Type B pancreatic cell (in vitro differentiated cells): ENCODE measurements around the gene NDRG2. TPM values are rescaled to one million over a fixed set of nuclear protein-coding genes. Genes with fewer than 3 reads are reported as not detected.

Experiments used
- DNase-seq: peaks from one replicate; pipeline ENCODE4 v3.0.0; 2021; ENCODE audit warnings: mixed read lengths; ENCODE audit not compliant: unreplicated experiment; ENCODE audit errors: extremely low spot score
- H3K27ac Mint-ChIP-seq: 2 replicates; pipeline ENCODE4 v1.8.0; 2021; ENCODE audit warnings: mild to moderate bottlenecking, mixed read lengths
- H3K27me3 Mint-ChIP-seq: 2 replicates; pipeline ENCODE4 v1.8.0; 2021; ENCODE audit warnings: mixed read lengths
- H3K36me3 Mint-ChIP-seq: 2 replicates; pipeline ENCODE4 v1.8.0; 2021; ENCODE audit warnings: mixed read lengths
- H3K4me1 Mint-ChIP-seq: one replicate; pipeline ENCODE4 v1.8.0; 2021; ENCODE audit warnings: mixed read lengths; ENCODE audit not compliant: unreplicated experiment
- H3K4me3 Mint-ChIP-seq: 2 replicates; pipeline ENCODE4 v1.8.0; 2021; ENCODE audit warnings: mild to moderate bottlenecking, mixed read lengths
- H3K9me3 Mint-ChIP-seq: 2 replicates; pipeline ENCODE4 v1.8.0; 2021; ENCODE audit warnings: mixed read lengths
- total RNA-seq: library from RNA; stranded (reverse); gene quantifications from 2 replicates; pipeline ENCODE4 v1.2.1, GENCODE V29; 2021; ENCODE audit warnings: low replicate concordance
- TF ChIP-seq, protein P1 (sequence below): fragments of 200-600 bp; sonication (generic); conservative IDR thresholded peaks from 2 replicates; pipeline ENCODE4 v1.5.0; 2021; ENCODE audit warnings: antibody characterized with exemption, mild to moderate bottlenecking

NDRG2 gene
- total RNA-seq, 1 donor from 2014 or later: 150 TPM

DNA sequence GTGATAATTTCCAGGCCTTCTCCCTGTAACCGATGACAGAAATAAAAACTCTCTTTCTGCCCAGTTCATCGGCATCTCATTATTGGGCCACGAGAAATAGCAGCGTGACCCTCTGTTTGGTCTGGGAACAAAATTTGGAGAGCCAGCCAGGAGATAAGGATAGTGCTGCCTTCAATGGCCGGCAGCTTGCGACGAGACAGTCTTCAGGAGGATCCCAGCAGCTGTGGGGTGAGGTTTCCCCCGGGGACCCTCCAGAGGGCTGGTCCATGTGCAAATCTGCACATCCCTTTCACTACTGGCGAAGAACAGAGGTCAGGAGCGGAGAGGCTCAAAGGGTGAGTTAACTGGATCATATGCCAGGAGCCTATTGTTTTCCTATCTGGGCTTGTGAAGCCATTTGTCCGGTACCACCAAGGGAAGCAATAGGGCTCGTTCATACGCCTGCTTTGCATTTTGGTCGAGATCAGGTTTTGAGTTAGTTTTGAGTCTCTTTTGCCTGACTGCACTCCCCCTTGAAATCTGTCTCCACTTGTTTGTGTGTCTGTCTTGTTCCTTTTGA, 21.0 kb downstream of the NDRG2 start:
- H3K27me3 Mint-ChIP-seq: no peaks in the 10 kb centered on the region

DNA sequence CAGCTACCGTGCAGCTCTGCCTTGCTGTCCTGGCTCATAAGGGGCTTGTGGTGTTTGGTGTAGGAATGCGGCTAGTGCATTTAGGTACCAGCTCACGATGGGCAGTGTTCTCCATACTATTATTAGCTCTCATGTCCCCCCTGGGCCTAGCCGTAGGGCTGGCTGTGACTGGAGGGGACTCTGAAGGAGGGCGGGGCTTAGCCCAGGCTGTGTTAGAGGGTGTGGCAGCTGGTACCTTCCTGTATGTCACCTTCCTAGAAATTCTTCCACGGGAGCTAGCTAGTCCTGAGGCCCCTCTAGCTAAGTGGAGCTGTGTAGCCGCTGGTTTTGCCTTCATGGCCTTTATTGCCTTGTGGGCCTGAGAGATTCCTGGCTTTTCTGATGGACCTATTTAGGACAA, 23.6 kb downstream of the NDRG2 start:
- no peak for DNase-seq
- peak overlapping the region; percentile 57 for H3K27ac Mint-ChIP-seq
- peaks cover under 1% of the 10 kb centered on the region for H3K36me3 Mint-ChIP-seq
- H3K4me3 Mint-ChIP-seq: no peak overlapping the region
- no peaks in the 10 kb centered on the region for H3K9me3 Mint-ChIP-seq
- peaks cover 17% of the 10 kb centered on the region for H3K4me1 Mint-ChIP-seq
- no peaks in the 10 kb centered on the region for H3K27me3 Mint-ChIP-seq
- TF ChIP-seq, protein P1, sequence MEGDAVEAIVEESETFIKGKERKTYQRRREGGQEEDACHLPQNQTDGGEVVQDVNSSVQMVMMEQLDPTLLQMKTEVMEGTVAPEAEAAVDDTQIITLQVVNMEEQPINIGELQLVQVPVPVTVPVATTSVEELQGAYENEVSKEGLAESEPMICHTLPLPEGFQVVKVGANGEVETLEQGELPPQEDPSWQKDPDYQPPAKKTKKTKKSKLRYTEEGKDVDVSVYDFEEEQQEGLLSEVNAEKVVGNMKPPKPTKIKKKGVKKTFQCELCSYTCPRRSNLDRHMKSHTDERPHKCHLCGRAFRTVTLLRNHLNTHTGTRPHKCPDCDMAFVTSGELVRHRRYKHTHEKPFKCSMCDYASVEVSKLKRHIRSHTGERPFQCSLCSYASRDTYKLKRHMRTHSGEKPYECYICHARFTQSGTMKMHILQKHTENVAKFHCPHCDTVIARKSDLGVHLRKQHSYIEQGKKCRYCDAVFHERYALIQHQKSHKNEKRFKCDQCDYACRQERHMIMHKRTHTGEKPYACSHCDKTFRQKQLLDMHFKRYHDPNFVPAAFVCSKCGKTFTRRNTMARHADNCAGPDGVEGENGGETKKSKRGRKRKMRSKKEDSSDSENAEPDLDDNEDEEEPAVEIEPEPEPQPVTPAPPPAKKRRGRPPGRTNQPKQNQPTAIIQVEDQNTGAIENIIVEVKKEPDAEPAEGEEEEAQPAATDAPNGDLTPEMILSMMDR: no peak

More for the DNA sequence above, 21.0 kb downstream of the NDRG2 start:
- no peaks in the 10 kb centered on the region for H3K9me3 Mint-ChIP-seq
- peaks cover 4% of the 10 kb centered on the region for H3K4me1 Mint-ChIP-seq
- TF ChIP-seq, protein P1: no peak
- no peaks in the 10 kb centered on the region for H3K36me3 Mint-ChIP-seq
- no peak for DNase-seq
- H3K4me3 Mint-ChIP-seq: no peak overlapping the region
- H3K27ac Mint-ChIP-seq: no peak overlapping the region

DNA sequence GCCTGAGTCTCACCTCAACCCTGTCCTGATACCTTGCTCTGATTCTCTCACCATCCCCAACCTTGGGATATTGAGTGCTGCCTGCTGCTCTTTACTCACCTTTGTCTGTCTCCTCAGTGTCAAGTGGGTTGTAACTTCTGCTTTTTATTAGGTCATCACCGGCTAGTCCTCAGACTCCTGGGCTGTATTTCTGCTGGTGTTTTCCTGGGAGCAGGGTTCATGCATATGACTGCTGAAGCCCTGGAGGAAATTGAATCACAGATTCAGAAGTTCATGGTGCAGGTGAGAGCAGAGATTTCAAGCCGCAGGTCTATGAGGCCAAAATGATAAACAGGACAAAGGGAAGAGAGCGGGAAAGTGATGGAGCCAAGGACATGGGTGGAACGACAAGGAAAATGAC, 25.3 kb downstream of the NDRG2 start:
- peaks cover 10% of the 10 kb centered on the region for H3K36me3 Mint-ChIP-seq
- DNase-seq: no peak
- TF ChIP-seq, protein P1: no peak
- H3K27ac Mint-ChIP-seq: peak overlapping the region; percentile 96
- no peaks in the 10 kb centered on the region for H3K27me3 Mint-ChIP-seq
- peaks cover 17% of the 10 kb centered on the region for H3K4me1 Mint-ChIP-seq
- H3K9me3 Mint-ChIP-seq: no peaks in the 10 kb centered on the region
- H3K4me3 Mint-ChIP-seq: peak overlapping the region; percentile 84

DNA sequence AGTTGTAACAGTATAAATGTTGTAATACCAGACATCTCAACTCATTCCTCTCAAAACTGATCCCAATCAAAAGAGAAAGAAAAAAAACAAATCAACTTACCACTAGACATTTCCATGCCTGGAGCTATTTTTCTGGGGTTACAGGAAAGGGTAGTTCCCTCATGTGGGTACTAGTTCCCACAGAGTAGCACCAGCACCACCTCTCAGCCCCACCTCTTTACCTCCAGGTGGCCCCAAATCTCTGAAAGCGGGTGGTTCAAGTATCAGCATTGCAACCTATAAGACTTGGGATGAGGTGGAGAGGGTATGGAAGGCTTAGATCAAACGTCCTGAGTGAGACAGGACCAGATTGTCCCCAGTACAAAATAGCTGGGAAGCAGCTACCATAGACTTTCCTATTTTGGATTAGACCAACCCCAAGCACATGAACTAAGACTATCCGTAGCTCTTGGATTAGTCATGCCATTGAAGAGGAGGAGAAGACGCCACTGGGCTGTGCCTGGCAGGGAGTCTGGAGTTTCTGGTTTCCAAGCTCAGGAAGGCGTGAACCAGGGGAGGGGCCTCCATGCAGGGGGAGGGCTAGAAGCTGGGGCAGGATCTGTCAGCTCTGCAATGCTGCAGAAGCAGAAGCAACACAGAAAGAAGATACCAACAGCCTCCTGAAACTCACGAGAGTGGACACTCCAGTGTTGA, 26.0 kb downstream of the NDRG2 start, which contains the start of gene SLC39A2:
Gene SLC39A2, plus strand, starts transcription at position 620 of the 693 bp plus-strand sequence. CDS start 154 bp downstream, outside the sequence.
- H3K36me3 Mint-ChIP-seq: peaks cover 15% of the 10 kb centered on the region

DNA sequence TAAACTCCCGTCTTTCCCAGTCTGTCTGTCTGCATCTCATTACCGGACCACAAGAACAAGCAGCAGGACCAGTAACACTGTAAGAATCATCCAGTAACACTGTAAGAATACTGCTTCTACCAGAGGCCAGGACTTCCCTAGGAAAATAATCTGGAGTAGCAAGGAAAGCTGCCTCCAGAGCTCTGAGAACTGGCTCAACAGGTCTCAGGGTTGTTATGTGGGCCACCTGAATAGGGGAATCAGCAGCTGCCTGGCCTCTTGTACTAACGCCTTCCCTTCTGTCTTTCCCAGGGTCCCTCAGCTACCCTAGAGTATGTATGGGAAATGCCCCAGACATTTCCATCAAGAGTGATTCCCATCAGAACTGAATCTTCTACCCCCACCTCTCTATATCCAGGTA, 26.7 kb downstream of the NDRG2 start:
- Mint-ChIP-seq H3K36me3 (peaks cover 18% of the 10 kb centered on the region), H3K9me3 (no peaks in the 10 kb centered on the region), H3K27me3 (no peaks in the 10 kb centered on the region), H3K27ac (peak overlapping the region; percentile 96), H3K4me3 (peak overlapping the region; percentile 84), H3K4me1 (peaks cover 17% of the 10 kb centered on the region)
- DNase-seq: no peak
- TF ChIP-seq, protein P1: no peak

More for the DNA sequence above, 26.0 kb downstream of the NDRG2 start, which contains the start of gene SLC39A2:
- Mint-ChIP-seq H3K27me3 (no peaks in the 10 kb centered on the region), H3K4me3 (peak within 1 kb of the TSS; percentile 84), H3K27ac (peak within 1 kb of the TSS; percentile 96), H3K4me1 (peaks cover 17% of the 10 kb centered on the region), H3K9me3 (no peaks in the 10 kb centered on the region)
- DNase-seq: no peak
- TF ChIP-seq, protein P1: no peak
